Panc1 (cell line): ENCODE measurements around the gene CGB1. TPM values are rescaled to one million over a fixed set of nuclear protein-coding genes. Genes with fewer than 3 reads are reported as not detected.

Experiments
- ATAC-seq: fragments of 200-7000 bp; cut with Tn5 transposase; 2 replicates; pipeline ENCODE4 v1.9.1; 2020; ENCODE audit warnings: mild to moderate bottlenecking, moderate library complexity
- BruUV-seq: library from RNA; stranded (reverse); fragments of 400-500 nt; replicated peaks from 2 replicates; lab custom pipeline; 2021; lab: Mats Ljungman, UMichigan
- CTCF ChIA-PET: fragments of 300-600 bp; sonication (Branson Sonifier 250); formaldehyde crosslinking; loops from one replicate; lab custom pipeline; 2022; ENCODE audit warnings: antibody characterized with exemption; lab: Charles Lee
- POLR2A ChIA-PET: fragments of 300-600 bp; sonication (Branson Sonifier 250); formaldehyde crosslinking; loops from one replicate; lab custom pipeline; 2022; ENCODE audit warnings: antibody characterized with exemption; lab: Charles Lee
- DNase-seq: peaks from one replicate; pipeline ENCODE4 v3.0.0-alpha.2; 2010; ENCODE audit warnings: low read depth, low spot score
- H3K27ac ChIP-seq: 2 replicates; pipeline ENCODE4 v1.5.1; 2011; ENCODE audit warnings: mild to moderate bottlenecking, low read length, inconsistent platforms
- H3K27me3 ChIP-seq: fragments of 200-500 bp; sonication (Bioruptor generic); 2 replicates; pipeline ENCODE4 v1.6.0; 2014; ENCODE audit warnings: low read length, inconsistent platforms; ENCODE audit not compliant: control insufficient read depth, insufficient read depth
- H3K36me3 ChIP-seq: fragments of 200-500 bp; sonication (Bioruptor generic); 2 replicates; pipeline ENCODE4 v1.5.1; 2014; ENCODE audit warnings: inconsistent platforms, mild to moderate bottlenecking, low read length, moderate library complexity; ENCODE audit not compliant: control insufficient read depth, insufficient read depth
- H3K4me1 ChIP-seq: 2 replicates; pipeline ENCODE4 v1.5.1; 2011; ENCODE audit warnings: inconsistent platforms, mild to moderate bottlenecking, low read length, moderate library complexity; ENCODE audit not compliant: control insufficient read depth, insufficient read depth
- H3K4me3 ChIP-seq, 2 experiments: 2 replicates each; pipeline ENCODE4 v1.5.1; 2011 to 2012; ENCODE audit warnings: low read depth in 2 of 2, low read length in 2 of 2, mild to moderate bottlenecking in 2 of 2, inconsistent platforms in 1 of 2, moderate library complexity in 1 of 2
- H3K9me3 ChIP-seq: fragments of 200-500 bp; sonication (Bioruptor generic); 2 replicates; pipeline ENCODE4 v1.5.1; 2014; ENCODE audit warnings: low read depth, mild to moderate bottlenecking, inconsistent platforms, low read length, moderate library complexity; ENCODE audit not compliant: control insufficient read depth, insufficient read depth
- CTCF ChIP-seq: fragments of 450-650 bp; IDR thresholded peaks from 2 replicates; pipeline ENCODE4 v1.5.1; 2017; ENCODE audit warnings: mild to moderate bottlenecking
- POLR2AphosphoS5 ChIP-seq: IDR thresholded peaks from 2 replicates; pipeline ENCODE4 v1.6.1; 2012; ENCODE audit warnings: mild to moderate bottlenecking, low read depth, low read length, moderate library complexity
- REST ChIP-seq, 2 experiments: IDR thresholded peaks; 2 replicates each; pipeline ENCODE4 v1.6.1; 2011 to 2012; ENCODE audit warnings: low read depth in 2 of 2, control low read depth in 1 of 2, low read length in 1 of 2, mild to moderate bottlenecking in 1 of 2, moderate library complexity in 1 of 2; ENCODE audit not compliant: insufficient read depth in 1 of 2
- SIN3A ChIP-seq: IDR thresholded peaks from 2 replicates; pipeline ENCODE4 v1.6.1; 2012; ENCODE audit warnings: low read depth, mild to moderate bottlenecking, low read length, moderate library complexity, borderline replicate concordance; ENCODE audit not compliant: insufficient read depth
- TCF7L2 ChIP-seq: IDR thresholded peaks from 2 replicates; pipeline ENCODE4 v1.6.1; 2011; ENCODE audit warnings: mild to moderate bottlenecking, low read depth, low read length, inconsistent platforms
- in situ Hi-C: cut with HindIII; loops from 2 replicates; pipeline ENCODE4 v1.10.0; 2016; ENCODE audit warnings: low sequenced_read_pairs, low pct_unique_long_range_greater_than_20kb
- intact Hi-C: fragments of 100-400 bp; cut with micrococcal nuclease; formaldehyde crosslinking; loops from one replicate; pipeline ENCODE4 v1.10.0; 2022; ENCODE audit not compliant: unreplicated experiment
- total RNA-seq: library from RNA; stranded (reverse); gene quantifications from one replicate; pipeline ENCODE4 v1.2.1, GENCODE V29; 2021; ENCODE audit not compliant: unreplicated experiment

Gene CGB1
- total RNA-seq, 1 experiment from 2014 or later = not detected

- Histone ChIP-seq H3K36me3 (no peaks in the 10 kb centered on the region), H3K27ac (no peak overlapping the region), H3K4me1 (no peaks in the 10 kb centered on the region), H3K9me3 (no peaks in the 10 kb centered on the region), H3K27me3 (no peaks in the 10 kb centered on the region), H3K4me3 (0 out of 4 replicates have a peak overlapping the region, but pooled peaks of 1 of the 2 experiments have one; percentile 16)
- POLR2A ChIA-PET = no interaction called here
- peak; percentile 67 for ATAC-seq
- BruUV-seq = no TSS peak
- DNase-seq = no peak
- CTCF ChIA-PET = interaction anchor here (0.6 to 0.7 kb wide), 2 partner anchors 73 to 140 kb away, joined by 3 read pairs; no protein-coding TSS in a partner anchor
- intact Hi-C loops (no loop called here), in situ Hi-C loops (no loop called here)
- TF ChIP-seq CTCF (peak; percentile 54), SIN3A (no peak), POLR2AphosphoS5 (no peak), REST (IDR thresholded peaks at IDR 0.05; ENCODE audit: insufficient read depth in 1 of 2, low read depth in 2 of 2, low read length in 1 of 2) (no peak), TCF7L2 (no peak)
Measured at GRCh38 chr19:49073514-49074378, 37.1 kb upstream of the CGB1 start.

- H3K4me1 ChIP-seq = no peaks in the 10 kb centered on the region
- ChIA-PET CTCF (no interaction called here), POLR2A (no interaction called here)
- in situ Hi-C loops = no loop called here
- no TSS peak for BruUV-seq
- H3K36me3 ChIP-seq = no peaks in the 10 kb centered on the region
- intact Hi-C loops = no loop called here
- no peaks in the 10 kb centered on the region for H3K27me3 ChIP-seq
- no peaks in the 10 kb centered on the region for H3K9me3 ChIP-seq
- DNase-seq (no peak), ATAC-seq (no peak; the same call in 1 of the 2 replicates)
- no peak overlapping the region for H3K4me3 ChIP-seq
- TF ChIP-seq CTCF = no peak
- H3K27ac ChIP-seq = no peak overlapping the region
Measured at GRCh38 chr19:49071860-49072547, 35.3 kb upstream of the CGB1 start.
